Keratinocyte (primary cell): ENCODE measurements around the gene PRPSAP1. TPM values are rescaled to one million over a fixed set of nuclear protein-coding genes. Genes with fewer than 3 reads are reported as not detected.

Experiments
- DNase-seq: peaks from one replicate; pipeline ENCODE4 v3.0.0-alpha.2; 2011; ENCODE audit warnings: low read depth, missing footprints, low spot score
- FAIRE-seq: peaks from 2 replicates; lab custom pipeline; 2011; peaks lifted over from hg19 to GRCh38; lab: Jason Lieb, UNC
- H2AFZ ChIP-seq: 2 replicates; pipeline ENCODE4 v1.6.0; 2012; ENCODE audit warnings: low read length, control low read depth, inconsistent platforms; ENCODE audit not compliant: control insufficient read depth
- H3K27ac ChIP-seq: 2 replicates; pipeline ENCODE4 v1.5.1; 2011; ENCODE audit warnings: low read length; ENCODE audit not compliant: control insufficient read depth, insufficient read depth
- H3K27me3 ChIP-seq: 3 replicates; pipeline ENCODE4 v1.6.0; 2011; ENCODE audit warnings: low read length; ENCODE audit not compliant: control insufficient read depth, insufficient read depth; ENCODE audit errors: extremely low read depth
- H3K36me3 ChIP-seq, 2 experiments: 2 replicates in 1 of 2; 3 replicates in 1 of 2; pipeline ENCODE4 v1.5.1; 2011; ENCODE audit warnings: low read length in 2 of 2, mild to moderate bottlenecking in 1 of 2; ENCODE audit not compliant: control insufficient read depth in 2 of 2, insufficient read depth in 2 of 2; ENCODE audit errors: extremely low read depth in 1 of 2
- H3K4me1 ChIP-seq: 3 replicates; pipeline ENCODE4 v1.5.1; 2011; ENCODE audit warnings: low read length; ENCODE audit not compliant: control insufficient read depth, insufficient read depth; ENCODE audit errors: extremely low read depth
- H3K4me2 ChIP-seq: 3 replicates; pipeline ENCODE4 v1.6.0; 2011; ENCODE audit warnings: low read depth, low read length; ENCODE audit not compliant: control insufficient read depth, insufficient read depth; ENCODE audit errors: extremely low read depth
- H3K4me3 ChIP-seq, 3 experiments: fragments of 200-600 bp in 1 of 3; sonication (generic) in 1 of 3; 2 replicates in 2 of 3; 3 replicates in 1 of 3; pipeline ENCODE4 v1.5.1; 2011 to 2016; ENCODE audit warnings: low read length in 3 of 3, mild to moderate bottlenecking in 3 of 3, control low read depth in 2 of 3, inconsistent platforms in 1 of 3, low read depth in 1 of 3, mixed read lengths in 1 of 3, mixed run types in 1 of 3, moderate library complexity in 1 of 3; ENCODE audit not compliant: control insufficient read depth in 2 of 3, insufficient read depth in 2 of 3; ENCODE audit errors: extremely low read depth in 1 of 3
- H3K79me2 ChIP-seq: 2 replicates; pipeline ENCODE4 v1.6.0; 2012; ENCODE audit warnings: low read length; ENCODE audit not compliant: control insufficient read depth, insufficient read depth
- H3K9ac ChIP-seq: 3 replicates; pipeline ENCODE4 v1.6.0; 2011; ENCODE audit warnings: low read length; ENCODE audit not compliant: control insufficient read depth, insufficient read depth; ENCODE audit errors: extremely low read depth
- H3K9me1 ChIP-seq: 3 replicates; pipeline ENCODE4 v1.6.0; 2011; ENCODE audit warnings: low read length; ENCODE audit not compliant: control insufficient read depth, insufficient read depth; ENCODE audit errors: extremely low read depth
- H3K9me3 ChIP-seq: 2 replicates; pipeline ENCODE4 v1.5.1; 2012; ENCODE audit warnings: low read depth, low read length; ENCODE audit not compliant: control insufficient read depth
- H4K20me1 ChIP-seq: 3 replicates; pipeline ENCODE4 v1.6.0; 2011; ENCODE audit warnings: low read length; ENCODE audit not compliant: control insufficient read depth, insufficient read depth; ENCODE audit errors: extremely low read depth
- CTCF ChIP-seq, 3 experiments: IDR thresholded peaks in 1 of 3; conservative IDR thresholded peaks in 1 of 3; optimal IDR thresholded peaks in 1 of 3; 2 replicates in 2 of 3; 3 replicates in 1 of 3; pipeline versions ENCODE3 to v1.5.1; 2011; ENCODE audit warnings: low read length in 3 of 3, mild to moderate bottlenecking in 3 of 3, moderate library complexity in 2 of 3, control low read depth in 1 of 3, inconsistent platforms in 1 of 3; ENCODE audit not compliant: insufficient read depth in 2 of 3; ENCODE audit errors: extremely low read depth in 1 of 3
- EZH2 ChIP-seq: IDR thresholded peaks from one replicate; pipeline ENCODE4 v1.6.1; 2012; ENCODE audit warnings: inconsistent platforms, mild to moderate bottlenecking, low read length, moderate library complexity
- dilution Hi-C: fragments of 300-500 bp; cut with MboI; formaldehyde crosslinking; loops from one replicate; pipeline ENCODE4 v1.7.0; 2020; ENCODE audit warnings: low sequenced_read_pairs; ENCODE audit not compliant: extremely low pct_ligation_motif_present
- polyA plus RNA-seq, 5 experiments: library from polyadenylated mRNA; depleted of rRNA in 3 of 5; stranded (reverse) in 3 of 5; stranded (forward) in 1 of 5; unstranded in 1 of 5; fragments of >200 nt; gene quantifications; 1 replicate in 1 of 5; 2 replicates in 3 of 5; 3 replicates in 1 of 5; pipeline versions ENCODE4 v1.2.1 to v1.2.3, GENCODE V29; 2011 to 2012; ENCODE audit warnings: missing spikeins in 2 of 5, low read depth in 1 of 5, low replicate concordance in 1 of 5

PRPSAP1 gene
- polyA plus RNA-seq, 1 donor (not counting 4 experiments of a cell fraction or from before 2014, with no cell fraction given) = 51.4 TPM

DNA sequence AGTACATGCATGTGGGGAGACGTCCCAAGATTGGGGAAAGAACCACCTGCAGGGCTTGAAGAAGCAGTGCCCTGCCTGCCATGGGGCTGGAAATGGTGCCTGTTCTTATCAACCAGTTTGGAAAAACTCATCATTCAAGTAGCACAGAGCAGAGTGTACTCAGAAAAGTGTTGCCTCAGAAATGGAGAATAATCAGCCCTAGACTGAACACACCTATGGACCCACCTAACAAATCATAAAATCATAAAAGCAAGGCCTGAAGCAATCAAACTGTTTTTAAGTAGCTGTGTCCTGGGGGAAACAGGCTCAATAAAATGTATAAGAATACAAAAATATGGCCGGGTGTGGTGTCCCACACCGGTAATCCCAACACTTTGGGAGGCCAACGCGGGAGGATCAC, 56.8 kb downstream of the PRPSAP1 start:
- Histone ChIP-seq H4K20me1 (no peaks in the 10 kb centered on the region), H3K9ac (no peak overlapping the region), H3K9me1 (no peaks in the 10 kb centered on the region), H3K27me3 (no peaks in the 10 kb centered on the region), H3K4me1 (no peaks in the 10 kb centered on the region), H3K9me3 (no peaks in the 10 kb centered on the region), H3K27ac (no peak overlapping the region), H3K36me3 (peaks cover 0 to 9% of the 10 kb centered on the region in 2 experiments), H3K4me3 (no peak overlapping the region), H3K79me2 (no peaks in the 10 kb centered on the region), H3K4me2 (no peak overlapping the region), H2AFZ (no peak overlapping the region)
- dilution Hi-C loops = no loop called here
- DNase-seq (no peak), FAIRE-seq (no peak)
- TF ChIP-seq CTCF (optimal IDR thresholded peaks at IDR 0.05 in 1 of 3, IDR thresholded peaks at IDR 0.05 in 1 of 3, conservative IDR thresholded peaks at IDR 0.05 in 1 of 3; ENCODE audit: extremely low read depth in 1 of 3, insufficient read depth in 2 of 3, low read length in 3 of 3) (no peak), EZH2 (no peak)

- dilution Hi-C loops = no loop called here
- DNase-seq (no peak), FAIRE-seq (no peak)
- Histone ChIP-seq H4K20me1 (no peaks in the 10 kb centered on the region), H3K27ac (no peak overlapping the region), H3K79me2 (no peaks in the 10 kb centered on the region), H3K9me1 (no peaks in the 10 kb centered on the region), H3K4me3 (no peak overlapping the region), H3K27me3 (no peaks in the 10 kb centered on the region), H3K4me2 (no peak overlapping the region), H3K9me3 (no peaks in the 10 kb centered on the region), H3K9ac (no peak overlapping the region), H3K36me3 (peaks cover 0 to 9% of the 10 kb centered on the region in 2 experiments), H3K4me1 (no peaks in the 10 kb centered on the region), H2AFZ (no peak overlapping the region)
- TF ChIP-seq EZH2 = no peak
These were observed 57.5 kb downstream of the PRPSAP1 start for GRCh38 chr17:76296186-76296585.

GRCh38 chr17:76293106-76293505, 60.6 kb downstream of the PRPSAP1 start:
- H3K9me1 ChIP-seq = no peaks in the 10 kb centered on the region
- no peak for DNase-seq

More at GRCh38 chr17:76293106-76293505, 60.6 kb downstream of the PRPSAP1 start:
- no peaks in the 10 kb centered on the region for H3K27me3 ChIP-seq
- no peak overlapping the region for H3K27ac ChIP-seq
- H3K4me3 ChIP-seq = no peak overlapping the region
- no peaks in the 10 kb centered on the region for H3K9me3 ChIP-seq
- no peaks in the 10 kb centered on the region for H3K4me1 ChIP-seq
- no peak overlapping the region for H2AFZ ChIP-seq
- H4K20me1 ChIP-seq = no peaks in the 10 kb centered on the region
- FAIRE-seq = no peak
- dilution Hi-C loops = no loop called here
- no peaks in the 10 kb centered on the region for H3K79me2 ChIP-seq
- no peak for TF ChIP-seq EZH2
- H3K36me3 ChIP-seq = peaks cover 3 to 11% of the 10 kb centered on the region in 2 experiments
- H3K4me2 ChIP-seq = no peak overlapping the region
- no peak overlapping the region for H3K9ac ChIP-seq
